Gastrocnemius medialis (tissue), 4 donors: ENCODE data around the gene ATP13A5.

Experiments used
- CTCF ChIP-seq, 5 experiments: fragments of 450-650 bp in 3 of 5; fragments of 200-600 bp in 2 of 5; sonication (generic) in 2 of 5; IDR thresholded peaks in 4 of 5; conservative IDR thresholded peaks in 1 of 5; 1 replicate in 4 of 5; 2 replicates in 1 of 5; pipeline ENCODE4 v1.5.1; 2016 to 2019; ENCODE audit warnings: antibody characterized with exemption in 5 of 5, mild to moderate bottlenecking in 3 of 5, moderate library complexity in 3 of 5
- POLR2A ChIP-seq, 2 donors: fragments of 450-650 bp; IDR thresholded peaks; one replicate each; pipeline ENCODE4 v1.6.1; 2017; ENCODE audit warnings: antibody characterized with exemption in 2 of 2, mild to moderate bottlenecking in 2 of 2, moderate library complexity in 2 of 2

DNA sequence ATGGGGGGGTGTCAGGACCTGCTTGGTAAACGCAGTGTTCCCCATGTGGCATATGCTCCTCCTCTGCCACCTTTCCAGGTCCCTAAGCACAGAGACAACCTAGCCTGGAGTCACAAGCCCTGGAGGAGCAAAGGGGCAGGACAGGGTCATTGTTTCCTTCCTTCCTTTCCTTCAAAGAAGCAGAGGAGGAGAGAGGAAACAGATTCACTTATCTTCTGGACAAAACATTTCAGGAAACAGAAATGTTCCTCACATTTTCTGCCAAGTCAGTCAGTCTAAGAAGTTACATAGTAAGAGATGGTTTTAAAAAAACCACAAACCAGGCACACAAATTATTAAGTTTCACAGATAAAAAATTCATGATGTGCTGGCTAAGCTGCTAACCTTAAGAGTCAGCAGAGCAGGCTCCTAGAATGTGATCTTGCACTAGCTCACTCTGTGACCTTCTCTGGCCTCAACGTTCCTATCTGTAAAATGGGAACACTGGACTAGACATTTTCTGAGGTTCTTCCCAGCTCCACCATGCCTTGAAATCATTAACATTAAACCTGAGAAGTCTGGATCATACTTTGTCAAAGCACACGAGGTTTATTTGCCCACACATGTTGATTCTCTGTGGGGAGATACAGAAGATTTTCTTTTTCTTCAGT lies 47.9 kb downstream of the ATP13A5 start:
- TF ChIP-seq CTCF (IDR thresholded peaks at IDR 0.05 in 4 of 5, conservative IDR thresholded peaks at IDR 0.05 in 1 of 5) (no peak), POLR2A (IDR thresholded peaks at IDR 0.05) (no peak)
